ENCODE measurements around the gene STAC2.

GRCh38 chr17:39161962-39162361 lies 63.8 kb downstream of the STAC2 start:
- no peak for TF ChIP-seq POLR2A (IDR thresholded peaks at IDR 0.05)
- no peak for TF ChIP-seq CTCF (IDR thresholded peaks at IDR 0.05)

All from Peyer's patch (tissue), 4 donors.